Activated T-helper 1 cell treated with anti-CD3 and anti-CD28 coated beads, Interleukin-2, amount 50 U/mL, for 16 hours (primary cell): ENCODE data around the gene TAS2R19.

Experiments used
- DNase-seq, 2 donors: peaks; one replicate each; pipeline ENCODE4 v3.0.0-alpha.2; 2020; ENCODE audit warnings: low read depth in 1 of 2, low spot score in 1 of 2

TAS2R19 gene

GRCh38 chr12:10994307-10994706, 28.1 kb downstream of the TAS2R19 start:
- DNase-seq: no peak

- no peak for DNase-seq
Measured at GRCh38 chr12:10989107-10989506, 33.3 kb downstream of the TAS2R19 start.

- DNase-seq: no peak
Measured at GRCh38 chr12:10986812-10987211, 35.6 kb downstream of the TAS2R19 start, which contains the start of gene TAS2R50. TAS2R50 (minus strand) TSS chr12:10986912; CDS start chr12:10986860, 52 bp downstream.

- peak in 1 of 2 donors; percentile 11 for DNase-seq
Measured at GRCh38 chr12:10982244-10982643, 40.2 kb downstream of the TAS2R19 start.

- DNase-seq: no peak
Measured at GRCh38 chr12:10974965-10975364, 47.5 kb downstream of the TAS2R19 start.
